Ramos (cell line): ENCODE data around the gene PPP1R15A.
"Not testable (repeated sequence)": the region's sequence is repeated elsewhere in the genome, so short reads cannot be mapped to it uniquely, and the experiment has no call there.

Source experiments
- in situ Hi-C: fragments of 300-500 bp; cut with MboI; formaldehyde crosslinking; loops from one replicate; pipeline ENCODE4 v1.14.3; 2022; ENCODE audit warnings: low sequenced_read_pairs; ENCODE audit not compliant: unreplicated experiment

PPP1R15A gene

DNA sequence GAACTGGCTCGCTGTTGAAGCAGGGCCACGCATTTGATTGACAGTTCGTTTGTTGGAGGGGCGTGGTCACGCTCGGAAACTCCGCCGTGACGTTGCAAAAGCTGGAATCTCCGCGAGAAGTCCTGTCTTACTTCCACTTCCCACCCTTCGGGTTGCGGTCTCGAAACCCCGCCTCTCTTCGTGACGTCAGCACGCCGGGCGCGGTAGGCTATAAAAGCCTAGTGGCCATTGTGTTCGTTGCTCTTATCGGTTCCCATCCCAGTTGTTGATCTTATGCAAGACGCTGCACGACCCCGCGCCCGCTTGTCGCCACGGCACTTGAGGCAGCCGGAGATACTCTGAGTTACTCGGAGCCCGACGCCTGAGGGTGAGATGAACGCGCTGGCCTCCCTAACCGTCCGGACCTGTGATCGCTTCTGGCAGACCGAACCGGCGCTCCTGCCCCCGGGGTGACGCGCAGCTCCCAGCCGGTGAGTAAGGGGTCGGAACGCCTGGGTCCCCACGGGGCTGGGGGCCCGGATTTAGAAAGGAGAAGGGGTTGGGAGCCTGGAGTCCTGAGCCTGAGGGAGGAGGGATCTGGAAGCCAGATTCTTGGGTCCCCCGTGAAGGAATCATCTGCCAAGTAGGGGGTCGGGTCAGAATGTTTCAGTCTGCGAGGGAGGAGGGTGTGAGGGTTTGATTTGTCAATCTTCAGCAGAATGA, at the start of gene PPP1R15A:
Gene PPP1R15A (plus strand): TSS at position 240 of the 702 bp plus-strand sequence. CDS start 813 bp downstream, outside the sequence.
- in situ Hi-C loops, result no loop called here

DNA sequence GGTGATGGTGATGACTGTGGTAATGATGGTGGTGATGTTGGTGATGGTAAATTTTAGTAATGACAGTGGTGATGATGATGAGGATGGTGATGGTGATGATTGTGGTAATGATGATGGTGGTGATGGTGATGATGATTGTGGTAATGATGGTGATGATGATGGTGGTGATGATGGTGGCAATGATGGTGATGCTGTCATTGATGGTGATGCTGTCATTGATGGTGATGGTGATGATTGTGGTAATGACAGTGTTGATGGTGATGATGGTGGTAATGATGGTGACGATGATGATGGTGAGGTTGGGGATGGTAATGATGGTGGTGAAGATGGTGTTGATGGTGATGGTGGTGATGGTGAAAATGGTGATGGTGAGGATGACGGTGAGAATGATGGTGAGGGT, 49.7 kb upstream of the PPP1R15A start:
- in situ Hi-C loops, result no loop called here

DNA sequence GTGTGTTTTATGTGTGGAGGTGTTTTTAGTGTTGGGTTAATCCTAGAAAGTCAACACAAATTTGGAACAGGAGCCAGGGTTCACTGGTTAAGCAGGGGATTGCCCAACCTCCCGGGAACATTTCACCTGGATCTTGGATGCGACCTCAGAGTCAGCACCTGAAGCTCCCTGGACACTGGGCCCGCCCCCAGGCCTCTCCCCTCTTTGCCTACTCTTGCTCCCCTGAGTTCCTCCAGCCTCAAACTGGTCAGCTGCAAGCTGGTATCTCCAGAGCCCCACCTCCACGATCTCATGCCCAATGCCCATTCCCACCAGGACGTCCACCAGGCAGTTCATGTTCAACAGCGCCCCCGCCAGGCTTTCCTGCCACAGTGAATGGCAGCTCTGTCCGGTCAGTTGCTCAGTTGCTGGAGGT, 45.6 kb upstream of the PPP1R15A start:
- in situ Hi-C loops, result no loop called here

DNA sequence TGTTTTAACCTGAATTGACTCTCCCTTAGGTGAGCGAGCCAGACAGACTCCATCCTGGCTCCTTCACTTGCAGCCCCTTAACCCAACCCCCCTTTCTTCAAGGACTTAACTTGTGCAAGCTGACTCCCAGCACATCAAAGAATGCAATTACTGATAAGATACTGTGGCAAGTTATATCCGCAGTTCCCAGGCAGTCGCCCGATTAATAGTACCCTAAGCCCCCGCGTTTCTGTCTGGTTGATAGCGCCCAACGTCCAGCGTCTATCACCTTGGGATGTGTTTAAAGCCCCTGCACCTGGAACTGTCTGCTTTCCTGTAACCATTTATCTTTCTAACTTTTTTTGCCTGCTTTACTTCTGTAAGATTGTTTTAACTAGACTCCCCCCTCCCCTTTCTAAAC, 42.1 kb upstream of the PPP1R15A start:
- in situ Hi-C loops, result no loop called here

DNA sequence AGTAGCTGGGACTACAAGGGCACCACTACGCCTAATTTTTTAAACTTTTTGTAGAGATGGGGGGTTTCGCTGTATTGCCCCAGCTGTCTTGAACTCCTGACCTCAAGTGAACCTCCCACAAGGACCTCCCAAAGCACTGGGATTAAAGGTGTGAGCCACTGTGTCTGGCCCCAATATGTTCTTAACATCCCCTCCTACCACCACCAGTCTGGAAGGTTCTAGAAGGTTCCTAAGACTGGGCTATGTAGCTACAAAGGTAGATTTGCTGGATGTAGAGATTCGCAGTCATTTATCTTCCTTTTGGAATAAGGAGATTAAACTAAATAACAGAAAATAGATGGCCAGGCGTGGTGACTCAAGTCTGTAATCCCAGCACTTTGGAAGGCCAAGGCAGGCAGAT, 41.3 kb upstream of the PPP1R15A start:
- in situ Hi-C loops, result no loop called here

DNA sequence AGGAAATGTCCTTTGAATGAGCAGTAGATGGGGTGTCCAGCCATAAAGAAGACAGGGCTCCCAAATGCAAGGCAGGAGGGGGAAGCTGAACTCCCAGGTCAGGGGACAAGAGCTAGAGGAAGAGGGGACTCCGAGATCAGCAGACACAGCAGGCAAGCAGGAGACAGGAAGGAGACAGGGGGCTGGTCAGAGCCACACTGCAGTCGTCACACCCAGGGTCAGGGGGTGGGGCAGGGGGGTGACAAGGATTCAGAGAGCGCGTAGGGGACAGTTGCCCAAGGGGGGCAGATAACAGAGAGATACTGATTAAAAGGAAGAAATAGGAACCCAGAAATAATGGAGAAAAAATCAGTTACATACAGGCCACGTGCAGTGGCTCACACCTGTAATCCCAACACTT, 39.2 kb upstream of the PPP1R15A start:
- in situ Hi-C loops, result no loop called here

DNA sequence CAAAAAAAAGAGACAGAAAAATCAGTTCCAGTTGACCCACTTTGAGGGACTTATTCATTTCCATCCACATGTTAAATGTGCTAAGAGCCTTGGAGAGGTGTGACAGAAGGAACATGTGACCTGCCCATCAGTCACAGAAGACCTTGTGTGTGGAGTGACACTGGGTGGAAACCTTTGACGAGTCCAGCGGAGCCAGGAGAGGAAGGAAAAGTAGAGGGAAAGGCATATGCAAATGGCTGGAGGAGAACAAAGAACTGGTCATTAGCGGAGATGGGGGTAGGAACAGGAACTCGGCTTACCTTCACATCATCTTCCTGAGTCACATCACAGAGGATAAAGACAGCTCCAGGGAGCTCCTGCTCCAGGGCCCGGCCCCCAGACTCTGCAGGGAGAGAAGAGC, 38.2 kb upstream of the PPP1R15A start:
- in situ Hi-C loops, result no loop called here

DNA sequence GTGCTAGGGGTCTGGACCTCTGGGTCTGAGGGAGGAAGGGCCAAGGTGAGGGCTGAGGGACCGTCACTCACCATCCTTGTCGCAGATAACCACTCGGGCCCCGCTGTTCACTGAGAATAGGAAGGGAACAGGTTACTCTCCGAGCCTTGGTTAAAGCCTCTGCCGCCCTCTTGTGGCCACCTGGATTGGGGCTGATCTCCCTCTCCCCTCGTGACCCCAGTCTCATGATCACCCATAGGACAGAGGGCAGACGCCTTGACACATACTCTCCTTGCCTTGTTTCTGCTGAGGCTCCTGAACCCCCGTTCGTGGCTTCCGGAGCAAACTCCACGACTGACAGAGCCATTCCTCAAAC, 36.5 kb upstream of the PPP1R15A start:
- in situ Hi-C loops, result loop anchor here (5.0 kb wide), 1 partner anchor 43 kb away; no protein-coding TSS in a partner anchor

DNA sequence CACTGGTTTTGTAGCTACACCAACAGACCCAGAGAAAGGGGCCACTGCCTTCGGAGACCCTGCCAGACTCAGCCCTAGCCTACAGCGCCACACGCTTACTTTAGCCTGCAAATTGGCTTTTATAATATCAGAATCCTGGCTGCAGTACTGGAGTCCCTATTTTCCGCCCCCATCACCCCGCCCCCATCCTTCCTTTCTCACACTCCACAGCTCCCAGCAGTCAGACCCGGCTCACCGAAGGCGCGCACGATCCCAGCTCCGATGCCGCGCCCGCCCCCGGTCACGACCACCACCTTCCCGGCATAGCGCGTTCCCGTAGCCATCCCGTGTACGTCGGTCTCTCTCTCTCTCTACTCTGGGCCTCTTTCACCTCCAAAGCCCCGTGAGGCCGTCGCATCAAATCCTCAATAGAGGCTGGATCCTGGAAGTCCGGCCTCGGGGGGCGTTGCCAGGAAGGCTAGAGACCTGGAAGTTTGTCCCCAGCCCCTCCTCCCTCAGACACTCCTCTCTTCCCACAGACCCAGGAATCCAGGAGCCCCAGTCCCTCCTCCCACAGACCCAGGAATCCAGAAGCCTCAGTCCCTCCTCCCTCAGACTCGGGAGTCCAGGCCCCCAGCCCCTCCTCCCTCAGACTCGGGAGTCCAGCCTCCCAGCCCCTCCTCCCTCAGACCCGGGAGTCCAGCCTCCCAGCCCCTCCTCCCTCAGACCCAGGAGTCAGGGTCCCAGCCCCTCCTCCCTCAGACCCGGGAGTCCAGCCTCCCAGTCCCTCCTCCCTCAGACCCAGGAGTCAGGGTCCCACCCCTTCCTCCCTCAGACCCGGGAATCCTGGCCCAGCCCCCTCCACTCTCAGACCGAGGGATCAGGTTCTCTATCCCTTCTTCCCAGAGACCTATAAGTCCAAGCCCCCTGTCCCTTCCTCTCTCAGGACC, 35.9 kb upstream of the PPP1R15A start, which contains the start of gene HSD17B14:
Gene HSD17B14 (minus strand): TSS at position 403 of the 929 bp plus-strand sequence. CDS start 80 bp downstream, at position 323.
- in situ Hi-C loops, result loop anchor here (5.0 kb wide), 1 partner anchor 44 kb away; no protein-coding TSS in a partner anchor

DNA sequence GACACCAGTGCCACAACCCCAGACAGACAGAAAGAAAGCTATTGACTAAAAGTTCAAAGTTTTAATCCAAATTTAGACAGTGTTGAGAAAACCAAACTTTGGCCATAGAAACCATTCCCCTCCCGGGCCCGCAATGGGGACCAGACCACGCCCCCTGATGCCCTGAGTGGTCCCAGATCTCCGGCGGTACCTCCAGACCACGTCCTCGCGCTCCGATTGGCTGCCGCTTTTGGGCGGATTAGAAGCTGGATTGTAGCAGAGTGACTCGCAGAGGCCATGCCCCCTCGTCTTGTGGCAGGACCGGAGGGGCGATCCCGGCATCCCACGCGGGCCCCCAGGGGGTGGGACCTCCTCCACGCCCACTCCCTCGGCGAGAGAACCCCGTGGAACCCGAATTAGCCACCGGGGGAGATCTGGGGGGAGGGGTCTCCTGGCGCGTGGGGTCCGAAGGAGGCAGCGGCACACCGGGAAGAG, 35.1 kb upstream of the PPP1R15A start:
- in situ Hi-C loops, result loop anchor here (5.0 kb wide), 1 partner anchor 45 kb away; no protein-coding TSS in a partner anchor

DNA sequence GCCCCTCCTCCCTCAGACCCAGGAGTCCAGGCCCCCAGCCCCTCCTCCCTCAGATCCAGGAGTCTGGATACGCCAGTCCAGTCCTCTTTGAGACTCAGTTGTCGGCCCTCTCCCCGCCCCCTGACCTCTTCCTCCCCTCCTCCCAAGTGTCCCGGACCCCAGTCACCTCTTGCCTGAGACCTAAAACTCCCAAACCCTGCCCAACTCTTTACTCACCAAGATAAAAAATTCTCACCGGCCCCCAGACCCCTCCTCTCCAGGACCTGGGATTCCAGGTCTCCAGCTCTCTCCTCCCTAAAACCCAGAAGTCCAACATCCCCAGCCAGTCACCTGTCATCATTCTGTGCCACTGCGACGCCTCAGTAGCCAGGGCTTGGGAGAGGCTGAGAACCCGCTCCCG, 34.5 kb upstream of the PPP1R15A start:
- in situ Hi-C loops, result loop anchor here (5.0 kb wide), 1 partner anchor 45 kb away; no protein-coding TSS in a partner anchor

DNA sequence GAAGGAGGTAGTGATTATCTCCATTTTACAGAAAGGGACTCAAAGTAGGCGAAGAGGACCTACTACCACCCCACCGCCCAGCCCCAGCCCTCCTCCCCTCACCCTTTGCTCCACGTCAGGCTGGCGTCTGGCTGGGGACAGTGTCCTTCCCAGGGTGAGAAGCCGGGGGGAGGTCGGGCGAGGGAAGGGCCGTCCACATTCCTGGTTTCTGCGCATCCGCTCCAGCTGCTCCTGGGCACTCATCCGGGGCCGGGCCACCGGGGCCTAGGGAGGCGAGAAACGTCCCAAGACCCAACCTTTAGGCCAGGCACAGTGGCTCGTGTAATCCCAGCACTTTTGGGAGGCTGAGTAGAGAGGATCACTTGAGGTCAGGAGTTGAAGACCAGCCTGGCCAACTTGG, 31.2 kb upstream of the PPP1R15A start:
- in situ Hi-C loops, result no loop called here

DNA sequence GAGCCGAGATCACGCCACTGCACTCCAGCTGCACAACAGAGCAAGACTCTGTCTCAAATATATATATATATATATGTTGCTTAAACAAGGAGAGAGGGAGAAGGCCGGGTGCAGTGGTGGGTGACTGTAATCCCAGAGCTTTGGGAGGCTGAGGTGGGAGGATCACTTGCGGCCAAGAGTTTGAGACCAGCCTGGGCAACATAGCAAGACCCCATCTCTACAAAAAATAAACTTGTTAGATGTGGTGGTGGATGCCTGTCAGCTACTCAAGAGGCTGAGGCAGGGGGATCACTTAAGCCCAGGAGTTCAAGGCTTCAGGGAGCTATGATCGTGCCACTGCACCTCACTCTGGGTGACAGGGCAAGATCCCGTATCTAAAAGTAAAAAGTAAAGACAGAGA, 30.6 kb upstream of the PPP1R15A start:
- in situ Hi-C loops, result no loop called here

DNA sequence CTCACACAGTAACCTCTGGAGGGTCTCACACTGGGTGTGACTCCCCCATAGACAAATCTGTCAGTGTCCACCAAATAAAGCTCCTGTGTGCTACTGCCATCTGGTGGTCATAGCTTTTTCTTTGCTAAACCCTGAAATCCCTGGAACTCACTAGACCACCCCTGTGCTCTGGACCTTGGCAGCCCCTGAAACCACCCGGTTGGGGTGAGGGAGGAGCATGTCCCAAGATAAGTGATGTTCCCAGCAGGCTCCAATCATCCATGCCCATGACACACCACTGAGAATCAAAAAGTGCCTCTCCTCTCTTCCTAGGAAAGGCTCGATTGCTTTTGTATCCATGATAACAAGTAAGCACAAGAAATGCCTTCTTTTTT, 29.4 kb upstream of the PPP1R15A start:
- in situ Hi-C loops, result no loop called here

DNA sequence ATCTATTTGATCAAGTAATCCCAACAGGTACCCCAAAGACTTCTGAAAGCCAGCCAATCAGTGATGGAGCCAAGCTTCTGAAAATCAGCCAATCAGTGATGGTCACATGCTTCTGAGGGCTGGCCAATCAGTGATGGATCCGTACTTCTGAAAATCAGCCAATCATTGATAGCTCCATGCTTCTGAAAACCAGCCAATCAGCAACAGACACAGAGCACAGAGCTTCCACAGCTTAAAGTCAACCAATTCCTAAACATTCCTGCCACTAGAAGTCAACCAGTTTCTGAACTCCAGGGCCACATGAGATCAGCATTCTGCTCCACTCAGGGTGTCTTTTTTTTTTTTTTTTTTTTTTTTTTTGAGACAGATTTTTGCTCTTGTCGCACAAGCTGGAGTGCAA, 27.7 kb upstream of the PPP1R15A start:
- in situ Hi-C loops, result no loop called here

DNA sequence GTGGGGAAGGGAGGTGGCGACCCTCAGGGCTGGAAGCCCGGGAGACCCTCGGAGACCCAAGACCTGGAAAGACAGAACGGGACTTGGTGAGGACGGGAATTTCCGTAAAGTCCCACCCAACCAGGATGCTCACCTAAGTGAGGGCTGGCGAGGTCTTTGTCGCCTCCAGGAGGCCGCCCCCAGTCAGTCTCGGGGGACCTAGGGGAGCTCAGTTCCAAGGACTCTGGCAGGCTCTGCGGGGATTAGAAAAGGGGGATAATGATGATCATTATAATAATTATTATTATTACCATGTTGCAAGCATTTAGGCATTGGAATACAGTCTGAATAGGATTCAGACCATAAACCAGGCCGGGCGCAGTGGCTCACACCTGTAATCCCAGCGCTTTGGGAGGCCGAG, 26.8 kb upstream of the PPP1R15A start:
- in situ Hi-C loops, result no loop called here

DNA sequence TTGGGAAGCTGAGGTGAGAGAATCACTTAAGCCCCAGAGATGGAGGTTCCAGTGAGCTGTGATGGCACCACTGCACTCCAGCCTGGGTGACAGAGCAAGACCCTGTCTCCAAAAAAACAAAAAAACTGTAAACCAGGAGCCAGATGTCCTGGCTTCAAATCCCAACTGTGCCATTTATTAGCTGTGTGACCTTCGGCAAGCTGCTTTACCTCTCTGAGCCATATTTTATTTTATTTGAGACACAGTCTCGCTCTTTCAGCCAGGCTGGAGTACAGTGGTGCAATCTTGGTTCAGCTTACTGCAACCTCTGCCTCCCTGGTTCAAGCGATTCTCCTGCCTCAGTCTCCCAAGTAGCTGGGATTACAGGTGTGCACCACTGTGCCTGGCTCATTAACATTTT, 25.6 kb upstream of the PPP1R15A start:
- in situ Hi-C loops, result not testable (repeated sequence)

DNA sequence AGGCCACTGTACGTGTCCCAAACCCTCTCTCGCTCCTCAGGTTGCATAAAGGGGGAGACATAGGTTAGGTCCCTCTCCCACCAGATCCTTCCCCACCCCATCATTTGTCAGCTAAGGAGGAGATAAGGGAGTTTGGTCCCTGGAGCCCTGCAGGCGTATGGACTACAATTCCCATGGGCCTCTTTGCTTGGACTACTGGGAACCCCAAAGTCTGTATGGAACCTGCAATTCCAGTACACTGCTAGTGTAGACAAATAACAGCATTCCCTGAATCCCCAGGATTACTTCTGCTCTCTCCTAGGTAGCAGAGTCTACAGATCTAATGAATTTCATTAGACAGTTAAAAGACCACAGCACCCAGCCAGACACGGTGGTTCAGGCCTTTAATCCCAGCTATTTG, 19.9 kb upstream of the PPP1R15A start:
- in situ Hi-C loops, result no loop called here

DNA sequence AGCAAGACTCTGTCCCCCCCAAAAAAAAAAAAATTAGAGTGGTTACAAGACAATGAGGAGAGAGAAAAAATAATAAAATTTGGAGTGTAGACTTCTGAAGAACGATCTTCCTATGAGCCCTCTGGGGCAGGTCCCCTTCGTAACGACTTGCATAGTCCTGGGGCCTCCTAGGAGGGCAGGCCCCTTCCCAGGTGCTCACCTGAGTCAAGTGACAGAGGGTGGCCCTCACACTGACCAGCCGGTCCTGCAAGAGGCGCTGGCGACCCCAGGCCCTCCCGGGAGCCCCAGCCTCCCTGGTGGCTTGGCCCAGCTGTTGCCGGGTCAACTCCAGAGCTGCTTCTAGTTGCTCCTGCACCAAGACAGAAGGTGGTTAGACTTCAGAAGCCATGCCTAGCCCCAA, 18.7 kb upstream of the PPP1R15A start:
- in situ Hi-C loops, result no loop called here

DNA sequence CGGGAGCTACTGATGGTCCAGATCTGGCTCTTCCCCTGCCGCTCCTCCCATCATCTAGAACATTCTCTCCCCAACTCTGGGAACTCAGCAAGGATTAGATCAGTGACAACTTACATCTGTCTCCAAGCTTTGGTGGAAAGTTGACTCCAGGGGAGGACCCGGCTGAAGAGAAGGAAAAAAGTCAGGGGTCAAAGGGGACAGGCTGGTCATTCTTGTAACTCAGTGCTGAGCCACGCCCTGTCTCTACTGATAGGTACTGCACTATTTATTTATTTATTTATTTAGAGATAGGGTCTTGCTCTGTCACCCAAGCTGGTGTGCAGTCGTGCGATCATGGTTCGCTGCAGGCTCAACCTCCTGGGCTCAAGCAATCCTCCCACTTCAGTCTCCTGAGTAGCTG, 18.1 kb upstream of the PPP1R15A start:
- in situ Hi-C loops, result no loop called here

DNA sequence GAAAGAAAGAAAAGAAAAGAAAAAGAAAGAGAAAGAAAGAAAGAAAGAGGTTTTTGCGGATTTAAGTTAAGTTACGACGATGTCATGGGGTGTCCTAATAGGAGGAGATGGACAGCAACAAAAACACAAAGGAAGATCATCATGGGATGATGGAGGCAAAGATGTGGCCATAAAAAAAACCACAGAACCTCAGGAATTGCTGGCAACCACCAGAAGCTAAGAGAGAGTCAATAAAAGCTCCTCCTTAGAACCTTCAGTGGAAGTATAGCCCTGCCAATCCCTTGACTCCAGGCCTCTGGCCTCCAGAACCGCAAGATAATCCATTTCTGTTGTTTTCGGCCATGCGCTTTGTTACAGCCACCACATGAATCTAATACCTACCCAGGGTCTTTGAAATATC, 15.3 kb upstream of the PPP1R15A start:
- in situ Hi-C loops, result no loop called here
